Measurements from ENCODE around the gene NNAT. TPM values are rescaled to one million over a fixed set of nuclear protein-coding genes. Genes with fewer than 3 reads are reported as not detected.

The NNAT gene
- total and polyA plus RNA-seq, 2 of the 8 experiments (the other 6 are each of a cell fraction or from before 2014, with no cell fraction given), result 66.8 to 175 TPM

- Histone ChIP-seq H3K27me3 (replicated peaks in 1 of 4; ENCODE audit: control insufficient read depth in 3 of 4, extremely low read depth in 1 of 4, insufficient read depth in 3 of 4, low read length in 3 of 4) (no peaks in the 10 kb centered on the region), H3K9me3 (ENCODE audit: insufficient read depth in 2 of 2, low read depth in 1 of 2, low read length in 1 of 2) (no peaks in the 10 kb centered on the region), H3K4me1 (replicated peaks in 1 of 4; ENCODE audit: control insufficient read depth in 3 of 4, insufficient read depth in 4 of 4, low read length in 3 of 4) (peaks cover 7 to 15% (median 10%) of the 10 kb centered on the region in 4 experiments; a peak in 6 of 7 replicates), H3K4me3 (ENCODE audit: extremely low read depth in 1 of 4, insufficient read depth in 2 of 4, low read depth in 3 of 4, low read length in 4 of 4) (no peak overlapping the region), H3K9ac (replicated peaks in 1 of 4; ENCODE audit: extremely low read depth in 1 of 4, low read depth in 3 of 4, low read length in 3 of 4) (no peak overlapping the region), H4K20me1 (replicated peaks in 1 of 2; ENCODE audit: control insufficient read depth in 1 of 2, insufficient read depth in 2 of 2, low read length in 2 of 2) (no peaks in the 10 kb centered on the region), H2AFZ (ENCODE audit: low read length) (no peak overlapping the region), H2BK15ac (ENCODE audit: low read length) (no peak overlapping the region), H4K8ac (ENCODE audit: extremely low read depth, insufficient read depth, low read length) (no peak overlapping the region), H2BK12ac (ENCODE audit: low read depth, low read length) (no peak overlapping the region), H3K14ac (ENCODE audit: insufficient read length) (no peak overlapping the region), H2BK20ac (ENCODE audit: low read length) (no peak overlapping the region), H2AK5ac (ENCODE audit: low read depth, low read length) (no peak overlapping the region), H2BK120ac (replicated peaks; ENCODE audit: low read depth, low read length) (no peak overlapping the region), H3K56ac (replicated peaks; ENCODE audit: insufficient read length, low read depth, low read length) (no peak overlapping the region), H3K27ac (ENCODE audit: low read depth, low read length) (no peak overlapping the region), H4K5ac (ENCODE audit: insufficient read length, low read depth, low read length) (no peak overlapping the region), H4K91ac (replicated peaks; ENCODE audit: insufficient read length, low read length) (no peak overlapping the region), H3K79me1 (ENCODE audit: low read depth, low read length) (peaks cover 3% of the 10 kb centered on the region; the same call in 1 of the 2 replicates), H3K4ac (replicated peaks; ENCODE audit: insufficient read length, low read depth, low read length) (no peak overlapping the region), H2BK5ac (ENCODE audit: low read depth, low read length) (no peak overlapping the region), H3K18ac (ENCODE audit: extremely low read depth, low read length) (no peak overlapping the region), H3K23me2 (ENCODE audit: low read depth, low read length) (no peaks in the 10 kb centered on the region), H3K4me2 (ENCODE audit: insufficient read depth in 1 of 2, low read depth in 2 of 2, low read length in 2 of 2) (no peak overlapping the region), H3K79me2 (ENCODE audit: control insufficient read depth in 1 of 2, insufficient read depth in 2 of 2, low read length in 2 of 2) (no peaks in the 10 kb centered on the region), H3K23ac (ENCODE audit: insufficient read length) (no peak overlapping the region), H3K36me3 (ENCODE audit: control insufficient read depth in 2 of 4, insufficient read depth in 4 of 4, low read length in 3 of 4) (no peaks in the 10 kb centered on the region)
- FAIRE-seq, result no peak
- TF ChIP-seq USF2 (IDR thresholded peaks at IDR 0.05; ENCODE audit: low read length) (no peak), SUZ12 (IDR thresholded peaks at IDR 0.05; ENCODE audit: low read length) (no peak), SAP30 (IDR thresholded peaks at IDR 0.05; ENCODE audit: insufficient read depth, insufficient replicate concordance, low read length) (no peak), SP4 (IDR thresholded peaks at IDR 0.05; ENCODE audit: low read length) (no peak), CEBPB (IDR thresholded peaks at IDR 0.05; ENCODE audit: low read depth, low read length) (no peak), BCL11A (IDR thresholded peaks at IDR 0.05; ENCODE audit: low read depth in 2 of 2, low read length in 2 of 2) (no peak), FOSL1 (IDR thresholded peaks at IDR 0.05; ENCODE audit: insufficient read depth, low read depth, low read length) (no peak)
- ChIA-PET POLR2A (ENCODE audit: partially characterized antibody) (interaction anchor here (0.6 to 11.2 kb wide), 8 partner anchors 10 to 156 kb away, joined by 3 to 116 read pairs (median 4); partner anchors contain the start of gene NNAT), CTCF (ENCODE audit: partially characterized antibody) (interaction anchor here (0.6 to 3.0 kb wide), 9 partner anchors 11 to 477 kb away, joined by 3 to 26 read pairs (median 4); no protein-coding TSS in a partner anchor)
- no peak for DNase-seq (ENCODE audit: low read depth in 1 of 2, low spot score in 2 of 2)
- WGBS, 2 experiments (ENCODE audit: extremely low coverage in 1 of 2, insufficient coverage in 1 of 2, insufficient read length in 1 of 2, insufficient replicate concordance in 2 of 2, low coverage in 1 of 2, low lambda C conversion rate in 2 of 2, missing lambda C conversion rate in 1 of 2), result 93% methylated on average over 3 of the region's 3 CpGs; no CpG with 5 or more reads in 1 of the 2 experiments
Measured at GRCh38 chr20:37503256-37503927, 17.7 kb upstream of the NNAT start.
